HG03108 (cell line): Measurements from ENCODE around the gene VSTM4.

ENCODE experiments used
- ATAC-seq: cut with Tn5 transposase; IDR thresholded peaks from one replicate; pipeline ENCODE4 v1.9.1; 2021; ENCODE audit warnings: moderate library complexity; ENCODE audit not compliant: unreplicated experiment

Gene VSTM4

DNA sequence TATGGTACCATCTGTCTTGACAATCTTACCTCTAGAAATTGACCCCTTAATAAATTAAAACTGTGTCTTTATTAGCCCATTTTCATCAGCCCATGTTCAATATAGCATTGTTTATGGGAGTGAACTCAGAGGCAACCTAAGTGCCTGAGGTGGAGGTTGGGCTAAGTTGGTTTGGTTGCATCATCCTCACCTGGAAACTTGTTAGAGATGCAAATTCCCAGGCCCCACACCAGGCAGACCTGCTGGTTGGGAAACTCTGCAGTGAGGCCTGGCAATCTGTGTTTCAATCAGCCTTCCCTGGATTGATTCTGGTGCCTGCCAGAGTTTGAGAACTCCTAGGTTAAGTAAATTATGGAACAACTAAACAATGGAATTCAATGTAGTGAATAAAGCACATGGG is 27.9 kb upstream of the VSTM4 start:
- ATAC-seq, result no peak

DNA sequence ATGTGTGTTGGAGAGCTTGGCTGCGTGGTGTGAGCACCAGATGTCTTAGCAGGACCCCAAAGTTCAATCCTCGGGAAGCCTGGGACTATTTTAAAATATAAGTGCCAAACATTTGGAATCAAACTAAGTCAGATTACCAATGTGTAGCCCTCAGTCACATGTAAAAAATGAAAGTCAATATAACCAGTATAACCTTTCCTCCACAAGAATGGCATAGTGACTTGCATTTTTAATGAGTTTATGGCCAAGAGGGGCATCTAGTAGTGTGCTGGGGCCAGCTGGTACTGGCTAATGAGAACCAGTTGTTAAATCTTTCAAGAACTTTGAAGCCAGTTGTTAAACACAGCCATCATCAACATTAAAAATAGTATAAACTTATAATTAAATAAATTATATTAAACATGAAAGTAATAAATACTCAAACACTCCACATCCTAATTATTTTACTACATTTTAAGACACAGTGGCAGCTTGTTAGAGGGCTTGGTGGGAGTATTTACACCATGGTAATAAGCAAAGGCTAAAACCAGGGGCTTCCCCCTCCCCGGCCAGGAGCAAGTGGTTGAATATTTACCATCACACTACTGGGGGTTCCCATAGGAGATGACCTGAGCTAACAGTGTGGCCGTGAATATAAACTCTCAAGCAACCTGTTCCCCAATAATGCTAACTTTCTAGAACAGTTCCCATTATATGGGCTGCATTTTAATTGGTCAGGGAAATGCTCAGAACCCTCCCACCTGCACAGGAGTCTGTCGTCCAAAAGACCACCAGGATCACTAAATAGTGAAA is 26.4 kb upstream of the VSTM4 start:
- no peak for ATAC-seq

DNA sequence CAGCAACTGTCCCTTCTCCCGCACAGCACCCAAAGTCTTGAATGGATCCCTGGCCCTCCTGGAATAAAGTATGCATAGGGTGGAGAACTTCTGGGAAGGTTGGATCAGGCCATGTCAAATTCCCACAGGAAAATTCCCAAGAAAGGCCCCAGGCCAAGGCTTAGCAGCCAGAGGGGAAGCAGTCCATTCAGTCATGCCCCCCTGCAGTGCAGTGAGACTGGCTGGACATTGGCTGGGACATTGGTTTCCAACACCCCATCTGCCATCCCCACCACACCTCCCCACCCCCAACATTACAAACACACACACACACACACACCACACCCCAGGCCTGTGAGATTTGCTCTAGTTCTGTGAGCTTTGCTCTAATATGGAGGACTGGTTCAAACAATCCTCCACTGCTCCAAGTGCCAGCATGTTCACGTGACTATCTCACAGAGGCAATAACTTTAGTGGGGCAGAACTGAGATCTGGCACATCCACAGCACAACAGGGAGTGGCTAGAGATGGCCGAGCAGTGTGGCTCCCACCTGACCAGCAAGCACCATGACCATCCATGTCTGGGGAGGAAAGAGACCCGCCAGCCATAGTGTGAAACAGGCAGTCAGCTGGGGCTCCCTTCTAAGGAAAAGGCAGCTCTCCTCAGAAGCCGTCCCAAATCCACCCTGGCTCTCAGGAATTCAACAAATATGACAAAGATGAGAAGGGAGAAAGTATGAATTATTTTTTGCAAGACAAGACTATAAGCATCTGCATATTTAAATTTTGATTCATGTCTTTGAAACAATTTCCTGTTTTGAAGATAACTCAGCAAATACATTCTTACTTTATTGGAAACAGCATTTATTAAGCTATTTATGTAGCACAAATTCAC is 25.2 kb upstream of the VSTM4 start:
- no peak for ATAC-seq

- ATAC-seq, result no peak
These were observed 24.5 kb upstream of the VSTM4 start for GRCh38 chr10:49139846-49140195.

DNA sequence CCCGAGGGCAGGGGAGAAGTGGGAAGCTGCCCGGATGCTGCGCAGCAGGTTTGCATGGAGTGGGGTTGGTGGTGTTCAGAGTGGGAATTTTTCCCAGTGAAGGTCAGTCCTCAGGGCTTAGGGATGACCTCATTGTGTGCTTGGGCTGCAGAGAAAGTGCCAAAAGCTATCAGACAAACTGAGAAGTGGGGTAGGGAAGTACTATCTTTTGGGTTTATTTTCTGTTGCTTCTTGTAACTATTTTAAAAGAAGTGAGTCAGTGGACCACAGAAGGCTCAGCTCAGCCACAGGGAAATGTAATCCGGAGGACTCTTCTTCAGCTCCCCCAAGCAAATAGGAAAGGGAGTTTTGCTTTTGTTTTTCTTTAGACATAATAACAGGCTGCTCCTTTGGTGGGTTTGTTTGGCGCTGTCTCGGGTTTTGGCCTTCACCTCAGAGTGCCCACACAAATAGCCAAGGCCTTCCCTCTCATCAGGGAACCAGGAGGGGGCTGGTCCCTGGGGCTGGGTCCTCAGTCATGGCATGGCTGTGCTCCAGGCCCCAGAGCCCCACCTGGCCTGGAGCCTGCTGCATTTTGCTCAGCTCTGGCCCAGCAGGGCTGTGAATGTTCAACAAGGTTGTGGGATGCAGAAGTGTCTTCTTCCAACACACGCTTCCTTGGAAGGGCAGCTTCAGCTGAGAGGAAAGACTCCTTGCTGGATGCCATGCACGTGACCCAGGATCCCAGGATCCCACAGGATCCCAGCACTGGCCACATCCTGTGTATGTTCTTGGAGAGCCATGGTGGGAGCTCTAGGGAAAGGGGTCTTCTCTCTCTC is 23.9 kb upstream of the VSTM4 start:
- no peak for ATAC-seq

- no peak for ATAC-seq
These were observed 23.1 kb upstream of the VSTM4 start for GRCh38 chr10:49138361-49138891.

- no peak for ATAC-seq
These were observed 21.2 kb upstream of the VSTM4 start for GRCh38 chr10:49136525-49136924.

DNA sequence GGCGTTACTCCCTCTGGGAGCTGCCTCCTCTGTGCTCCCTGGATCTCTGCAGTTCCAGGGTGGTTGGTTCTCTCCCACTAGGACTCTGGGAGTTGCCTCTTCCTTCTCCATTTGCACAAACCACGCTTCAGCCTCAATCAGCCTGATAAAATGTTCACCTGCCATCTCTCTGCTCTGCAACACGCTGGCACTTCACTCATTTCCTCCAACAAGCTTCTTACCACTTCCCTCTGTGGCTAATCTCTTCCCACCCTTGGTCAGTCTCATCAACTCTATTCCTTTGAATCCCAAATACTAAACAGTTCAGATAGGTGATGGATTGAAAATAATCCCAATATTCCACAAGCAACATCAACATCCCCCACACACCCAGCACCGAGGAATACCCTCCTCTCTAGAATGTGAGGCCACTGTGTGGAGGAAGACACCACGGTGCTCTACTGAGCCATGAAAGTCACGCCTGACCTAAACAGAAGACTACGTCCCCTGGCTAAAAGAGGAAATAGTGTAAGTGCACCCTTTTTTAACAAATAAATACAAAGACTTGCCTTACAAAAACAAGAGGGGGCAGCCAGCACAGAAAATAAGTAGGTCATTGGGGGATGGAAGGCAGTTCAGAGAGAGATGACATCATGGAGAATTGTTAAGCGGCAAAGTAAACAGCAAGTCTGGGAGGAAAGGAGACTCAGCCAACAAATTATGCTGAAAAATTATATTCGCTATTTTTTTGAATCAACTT is 20.4 kb upstream of the VSTM4 start:
- no peak for ATAC-seq

DNA sequence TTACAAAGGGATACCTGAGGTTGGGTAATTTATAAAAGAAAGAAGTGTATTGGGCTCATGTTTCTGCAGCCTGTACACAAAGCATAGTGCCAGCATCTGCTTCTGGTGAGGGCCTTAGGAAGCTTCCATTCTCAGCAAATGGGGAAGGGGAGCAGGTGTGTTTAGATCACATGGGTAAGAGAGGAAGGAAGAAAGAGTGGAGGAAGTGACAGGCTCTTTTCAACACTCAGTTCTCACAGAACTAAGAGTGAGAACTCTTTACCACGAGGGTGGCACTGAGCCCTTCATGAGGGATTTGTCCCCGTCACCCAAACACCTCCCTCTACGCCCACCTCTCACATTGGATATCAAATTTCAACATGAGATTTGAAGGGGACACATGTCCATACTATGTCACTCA is 19.0 kb upstream of the VSTM4 start:
- no peak for ATAC-seq

DNA sequence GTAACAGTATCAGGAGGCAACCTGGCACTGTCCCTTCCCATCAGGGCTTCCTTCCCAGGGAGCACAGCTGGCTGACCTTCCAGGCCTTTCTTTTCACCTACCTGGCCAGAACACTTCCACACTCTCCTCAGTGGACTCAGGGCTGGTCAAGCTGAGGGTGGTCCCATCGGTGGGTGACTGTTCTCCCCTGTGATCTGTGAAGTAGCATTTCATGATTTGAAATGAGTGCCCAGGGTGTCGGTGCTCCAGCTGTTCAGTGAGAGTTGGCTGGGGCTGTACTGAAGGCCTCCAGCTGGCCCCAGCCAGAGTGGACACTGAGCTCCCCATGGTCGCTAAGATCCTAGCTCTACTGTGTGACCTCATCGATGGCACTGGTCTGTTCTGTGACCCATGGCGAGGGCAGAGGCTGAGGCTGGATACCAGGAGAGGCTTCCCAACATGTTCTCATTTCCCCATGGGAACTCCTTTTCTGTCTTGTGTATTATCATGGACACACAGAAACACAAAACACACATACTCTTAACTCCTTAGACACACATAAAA is 18.5 kb upstream of the VSTM4 start, which contains the start of gene FAM170B:
TSS of gene FAM170B (minus strand) at position 316 of the 543 bp plus-strand sequence. CDS start at position 213, 103 bp downstream.
- ATAC-seq, result no peak

- ATAC-seq, result no peak
These were observed 17.0 kb upstream of the VSTM4 start for GRCh38 chr10:49132362-49132737.

DNA sequence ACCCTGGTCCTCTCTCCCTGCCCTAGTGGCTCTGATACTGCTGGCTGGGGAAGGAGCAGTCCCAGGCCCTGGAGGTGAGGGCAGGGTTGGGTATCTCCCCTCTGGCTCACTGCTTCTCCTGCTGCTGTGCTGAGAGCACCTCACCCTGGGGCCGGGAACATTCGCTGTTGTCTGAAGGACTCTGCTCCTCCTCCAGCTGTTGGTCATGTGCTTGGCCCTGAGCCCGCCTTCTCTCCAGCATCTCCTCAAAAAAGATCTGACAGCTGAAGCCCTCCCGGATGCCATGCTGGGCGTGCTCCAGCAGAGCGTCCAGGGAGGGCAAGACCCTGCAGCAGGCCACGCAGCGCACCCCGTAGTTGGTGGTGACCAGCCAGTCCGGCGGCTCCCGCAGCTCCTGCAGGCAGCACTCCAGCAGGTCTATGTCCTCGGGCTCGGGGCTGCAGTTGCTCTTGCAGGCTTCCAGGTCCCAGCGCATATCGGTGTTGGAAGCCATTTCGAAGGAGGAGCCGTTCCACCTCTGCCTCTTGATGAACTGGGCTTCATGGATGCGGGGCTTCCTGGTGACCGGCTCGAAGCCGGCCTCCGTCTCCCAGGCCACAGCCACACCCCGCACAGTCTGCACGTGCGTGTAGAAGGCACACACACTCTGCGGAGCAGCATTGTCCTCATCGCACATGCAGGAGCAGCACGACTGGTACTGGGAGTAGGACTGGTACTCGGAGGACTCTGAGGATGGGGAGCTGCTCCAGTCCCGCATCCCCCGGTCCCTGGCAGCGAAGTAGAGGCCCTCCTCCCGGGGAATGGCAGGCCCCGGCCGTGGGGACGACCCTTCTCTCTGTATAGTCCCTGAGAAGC is 16.4 kb upstream of the VSTM4 start:
- ATAC-seq, result no peak

GRCh38 chr10:49129376-49129775 is 14.1 kb upstream of the VSTM4 start:
- no peak for ATAC-seq

GRCh38 chr10:49128854-49129253 is 13.5 kb upstream of the VSTM4 start:
- ATAC-seq, result no peak

- no peak for ATAC-seq
These were observed 8.9 kb upstream of the VSTM4 start for GRCh38 chr10:49123981-49124950.

DNA sequence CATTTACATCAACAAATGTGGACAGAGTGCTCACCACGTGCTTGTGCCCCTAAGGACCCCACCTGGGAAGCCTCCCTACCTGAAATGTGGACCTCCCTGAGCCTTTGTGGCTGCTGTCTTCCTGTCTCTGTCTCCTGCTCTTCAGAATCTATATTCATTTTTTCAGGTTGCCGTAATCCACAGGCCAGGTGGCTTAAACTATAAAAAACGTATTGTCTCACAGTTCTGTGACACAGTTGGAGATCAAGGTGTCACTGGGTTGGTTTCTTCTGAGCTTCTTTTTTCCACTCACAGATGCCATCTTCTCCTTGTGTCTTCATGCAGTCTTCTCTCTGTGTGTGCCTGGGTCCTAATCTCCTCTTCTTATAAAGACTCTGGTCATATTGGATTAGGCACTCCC is 5.6 kb upstream of the VSTM4 start:
- ATAC-seq, result no peak

- no peak for ATAC-seq
These were observed 4.4 kb upstream of the VSTM4 start for GRCh38 chr10:49119746-49120145.
